Measurements from ENCODE around the gene NCCRP1.
"Not testable (repeated sequence)": the region's sequence is repeated elsewhere in the genome, so short reads cannot be mapped to it uniquely, and the experiment has no call there.

Gene NCCRP1

GRCh38 chr19:39237200-39238184 is 40.7 kb downstream of the NCCRP1 start:
- H3K27ac ChIP-seq (ENCODE audit: low read depth, low read length), result no peak overlapping the region
- peaks cover 12% of the 10 kb centered on the region for H3K27me3 ChIP-seq (ENCODE audit: control insufficient read depth, insufficient read depth, low read length)
- H3K36me3 ChIP-seq (ENCODE audit: control insufficient read depth, insufficient read depth, low read length), result no peaks in the 10 kb centered on the region
- no peak overlapping the region for H3K4me3 ChIP-seq (ENCODE audit: low read depth, low read length)
- H3K9me3 ChIP-seq (ENCODE audit: control insufficient read depth, insufficient read depth, low read length), result no peaks in the 10 kb centered on the region
- no peaks in the 10 kb centered on the region for H3K4me1 ChIP-seq (ENCODE audit: control insufficient read depth, insufficient read depth, low read length)
- no peak overlapping the region for H3K9ac ChIP-seq (ENCODE audit: low read depth, low read length)

- Histone ChIP-seq H3K27ac (ENCODE audit: low read depth, low read length) (no peak overlapping the region), H3K4me3 (ENCODE audit: low read depth, low read length) (no peak overlapping the region), H3K9me3 (ENCODE audit: control insufficient read depth, insufficient read depth, low read length) (no peaks in the 10 kb centered on the region), H3K4me1 (ENCODE audit: control insufficient read depth, insufficient read depth, low read length) (no peaks in the 10 kb centered on the region), H3K9ac (ENCODE audit: low read depth, low read length) (no peak overlapping the region), H3K36me3 (ENCODE audit: control insufficient read depth, insufficient read depth, low read length) (no peaks in the 10 kb centered on the region), H3K27me3 (ENCODE audit: control insufficient read depth, insufficient read depth, low read length) (peaks cover 12% of the 10 kb centered on the region)
Measured at GRCh38 chr19:39238209-39238608, 41.4 kb downstream of the NCCRP1 start.

- Histone ChIP-seq H3K9ac (ENCODE audit: low read depth, low read length) (no peak overlapping the region), H3K36me3 (ENCODE audit: control insufficient read depth, insufficient read depth, low read length) (no peaks in the 10 kb centered on the region), H3K9me3 (ENCODE audit: control insufficient read depth, insufficient read depth, low read length) (no peaks in the 10 kb centered on the region), H3K4me1 (ENCODE audit: control insufficient read depth, insufficient read depth, low read length) (no peaks in the 10 kb centered on the region), H3K4me3 (ENCODE audit: low read depth, low read length) (no peak overlapping the region), H3K27me3 (ENCODE audit: control insufficient read depth, insufficient read depth, low read length) (peaks cover 12% of the 10 kb centered on the region), H3K27ac (ENCODE audit: low read depth, low read length) (no peak overlapping the region)
Measured at GRCh38 chr19:39238944-39239343, 42.2 kb downstream of the NCCRP1 start.

GRCh38 chr19:39240421-39240820 is 43.7 kb downstream of the NCCRP1 start:
- Histone ChIP-seq H3K9me3 (ENCODE audit: control insufficient read depth, insufficient read depth, low read length) (no peaks in the 10 kb centered on the region), H3K27me3 (ENCODE audit: control insufficient read depth, insufficient read depth, low read length) (peaks cover 12% of the 10 kb centered on the region), H3K4me1 (ENCODE audit: control insufficient read depth, insufficient read depth, low read length) (no peaks in the 10 kb centered on the region), H3K36me3 (ENCODE audit: control insufficient read depth, insufficient read depth, low read length) (no peaks in the 10 kb centered on the region), H3K27ac (ENCODE audit: low read depth, low read length) (no peak overlapping the region), H3K4me3 (ENCODE audit: low read depth, low read length) (no peak overlapping the region), H3K9ac (ENCODE audit: low read depth, low read length) (no peak overlapping the region)

GRCh38 chr19:39243741-39244140 is 47.0 kb downstream of the NCCRP1 start:
- H3K36me3 ChIP-seq (ENCODE audit: control insufficient read depth, insufficient read depth, low read length); H3K4me1 ChIP-seq (ENCODE audit: control insufficient read depth, insufficient read depth, low read length); H3K4me3 ChIP-seq (ENCODE audit: low read depth, low read length); H3K9ac ChIP-seq (ENCODE audit: low read depth, low read length); H3K9me3 ChIP-seq (ENCODE audit: control insufficient read depth, insufficient read depth, low read length); H3K27ac ChIP-seq (ENCODE audit: low read depth, low read length): not testable (repeated sequence)
- H3K27me3 ChIP-seq (ENCODE audit: control insufficient read depth, insufficient read depth, low read length), result peaks cover 29% of the 10 kb centered on the region

- not testable (repeated sequence) for H3K36me3 ChIP-seq (ENCODE audit: control insufficient read depth, insufficient read depth, low read length); H3K9ac ChIP-seq (ENCODE audit: low read depth, low read length); H3K4me3 ChIP-seq (ENCODE audit: low read depth, low read length); H3K9me3 ChIP-seq (ENCODE audit: control insufficient read depth, insufficient read depth, low read length); H3K4me1 ChIP-seq (ENCODE audit: control insufficient read depth, insufficient read depth, low read length); H3K27ac ChIP-seq (ENCODE audit: low read depth, low read length)
- peaks cover 30% of the 10 kb centered on the region for H3K27me3 ChIP-seq (ENCODE audit: control insufficient read depth, insufficient read depth, low read length)
Measured at GRCh38 chr19:39244410-39245100, 47.8 kb downstream of the NCCRP1 start, which contains the start of gene IFNL3. IFNL3 (minus strand) TSS chr19:39245006; CDS start chr19:39244967, 39 bp downstream.

GRCh38 chr19:39245166-39245565 is 48.4 kb downstream of the NCCRP1 start:
- peaks cover 36% of the 10 kb centered on the region for H3K27me3 ChIP-seq (ENCODE audit: control insufficient read depth, insufficient read depth, low read length)
- not testable (repeated sequence) for H3K4me1 ChIP-seq (ENCODE audit: control insufficient read depth, insufficient read depth, low read length); H3K9ac ChIP-seq (ENCODE audit: low read depth, low read length); H3K9me3 ChIP-seq (ENCODE audit: control insufficient read depth, insufficient read depth, low read length); H3K27ac ChIP-seq (ENCODE audit: low read depth, low read length); H3K4me3 ChIP-seq (ENCODE audit: low read depth, low read length); H3K36me3 ChIP-seq (ENCODE audit: control insufficient read depth, insufficient read depth, low read length)

- no peak overlapping the region for H3K27ac ChIP-seq (ENCODE audit: low read depth, low read length)
- H3K9me3 ChIP-seq (ENCODE audit: control insufficient read depth, insufficient read depth, low read length), result no peaks in the 10 kb centered on the region
- H3K4me3 ChIP-seq (ENCODE audit: low read depth, low read length), result peak overlapping the region; percentile 50; the same call in 1 of the 2 replicates
- H3K9ac ChIP-seq (ENCODE audit: low read depth, low read length), result no peak overlapping the region
- H3K4me1 ChIP-seq (ENCODE audit: control insufficient read depth, insufficient read depth, low read length), result no peaks in the 10 kb centered on the region
- H3K36me3 ChIP-seq (ENCODE audit: control insufficient read depth, insufficient read depth, low read length), result no peaks in the 10 kb centered on the region
- H3K27me3 ChIP-seq (ENCODE audit: control insufficient read depth, insufficient read depth, low read length), result peaks cover 40% of the 10 kb centered on the region
Measured at GRCh38 chr19:39246951-39247669, 50.3 kb downstream of the NCCRP1 start.

- peak overlapping the region; percentile 50; the same call in 1 of the 2 replicates for H3K4me3 ChIP-seq (ENCODE audit: low read depth, low read length)
- no peaks in the 10 kb centered on the region for H3K4me1 ChIP-seq (ENCODE audit: control insufficient read depth, insufficient read depth, low read length)
- H3K9me3 ChIP-seq (ENCODE audit: control insufficient read depth, insufficient read depth, low read length), result no peaks in the 10 kb centered on the region
- peaks cover 47% of the 10 kb centered on the region for H3K27me3 ChIP-seq (ENCODE audit: control insufficient read depth, insufficient read depth, low read length)
- no peaks in the 10 kb centered on the region for H3K36me3 ChIP-seq (ENCODE audit: control insufficient read depth, insufficient read depth, low read length)
- no peak overlapping the region for H3K27ac ChIP-seq (ENCODE audit: low read depth, low read length)
- no peak overlapping the region for H3K9ac ChIP-seq (ENCODE audit: low read depth, low read length)
Measured at GRCh38 chr19:39247701-39248664, 51.2 kb downstream of the NCCRP1 start.

- H3K9ac ChIP-seq (ENCODE audit: low read depth, low read length), result no peak within 1 kb of the TSS
- H3K4me3 ChIP-seq (ENCODE audit: low read depth, low read length), result peak within 1 kb of the TSS; percentile 50; the same call in 1 of the 2 replicates
- no peak within 1 kb of the TSS for H3K27ac ChIP-seq (ENCODE audit: low read depth, low read length)
- H3K36me3 ChIP-seq (ENCODE audit: control insufficient read depth, insufficient read depth, low read length), result no peaks in the 10 kb centered on the region
- H3K27me3 ChIP-seq (ENCODE audit: control insufficient read depth, insufficient read depth, low read length), result peaks cover 52% of the 10 kb centered on the region
- H3K4me1 ChIP-seq (ENCODE audit: control insufficient read depth, insufficient read depth, low read length), result no peaks in the 10 kb centered on the region
- no peaks in the 10 kb centered on the region for H3K9me3 ChIP-seq (ENCODE audit: control insufficient read depth, insufficient read depth, low read length)
Measured at GRCh38 chr19:39248806-39249205, 52.0 kb downstream of the NCCRP1 start, which contains the start of gene IFNL4. IFNL4 (minus strand) TSS chr19:39248856.

Measured in HUES48 (cell line).